ENCODE measurements around the gene OR8K5.

OR8K5 gene, protein sequence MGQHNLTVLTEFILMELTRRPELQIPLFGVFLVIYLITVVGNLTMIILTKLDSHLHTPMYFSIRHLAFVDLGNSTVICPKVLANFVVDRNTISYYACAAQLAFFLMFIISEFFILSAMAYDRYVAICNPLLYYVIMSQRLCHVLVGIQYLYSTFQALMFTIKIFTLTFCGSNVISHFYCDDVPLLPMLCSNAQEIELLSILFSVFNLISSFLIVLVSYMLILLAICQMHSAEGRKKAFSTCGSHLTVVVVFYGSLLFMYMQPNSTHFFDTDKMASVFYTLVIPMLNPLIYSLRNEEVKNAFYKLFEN

DNA sequence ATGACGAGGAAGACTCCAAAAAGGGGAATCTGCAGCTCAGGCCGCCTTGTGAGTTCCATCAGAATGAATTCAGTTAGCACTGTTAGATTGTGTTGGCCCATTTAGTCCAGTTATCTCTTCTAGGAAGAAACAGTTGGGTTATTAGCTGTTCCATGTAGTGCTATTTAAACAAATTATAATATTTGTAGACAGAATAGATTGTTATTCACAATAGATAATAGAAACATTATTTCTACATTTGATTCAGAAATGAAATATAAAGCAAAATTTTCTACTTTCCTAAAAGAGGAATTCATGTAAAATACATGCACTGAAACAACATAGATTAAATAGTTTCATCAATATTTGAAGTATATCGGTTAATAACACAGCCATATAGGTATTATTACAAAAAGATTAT, at the start of gene OR8K5:
Gene OR8K5, minus strand, starts transcription at position 101 of the 400 bp plus-strand sequence. Its CDS starts 0 bp downstream, at position 101.
- no peak within 1 kb of the TSS for H3K27ac Mint-ChIP-seq
- H3K36me3 Mint-ChIP-seq (ENCODE audit: low read depth) = no peaks in the 10 kb centered on the region
- H3K4me3 Mint-ChIP-seq = no peak within 1 kb of the TSS
- no peaks in the 10 kb centered on the region for H3K4me1 Mint-ChIP-seq
- DNase-seq = no peak
- no peak for TF ChIP-seq CTCF (IDR thresholded peaks at IDR 0.05)
- no peaks in the 10 kb centered on the region for H3K27me3 Mint-ChIP-seq (ENCODE audit: low read depth, poor library complexity)
- H3K9me3 Mint-ChIP-seq = peaks cover 10% of the 10 kb centered on the region

DNA sequence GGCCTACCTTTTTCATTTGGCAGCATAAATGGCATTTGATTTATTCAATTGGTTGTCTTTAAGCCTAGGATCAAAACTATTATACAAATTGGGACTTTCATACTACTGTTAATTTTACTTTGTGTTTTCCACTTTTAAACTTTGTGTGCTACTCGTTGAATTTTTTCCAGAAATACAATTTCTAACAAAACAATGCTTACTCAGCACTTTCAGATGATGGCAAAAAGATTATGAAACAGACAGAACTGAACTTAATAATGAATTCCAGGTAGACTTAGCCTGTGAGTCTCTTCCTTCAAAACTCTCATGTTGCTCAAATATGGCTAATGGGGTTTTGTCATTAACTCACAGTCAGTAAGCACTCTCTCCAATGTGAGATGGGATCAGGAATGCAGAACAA, 47.7 kb upstream of the OR8K5 start:
- H3K27me3 Mint-ChIP-seq (ENCODE audit: low read depth, poor library complexity) = no peaks in the 10 kb centered on the region
- TF ChIP-seq CTCF (IDR thresholded peaks at IDR 0.05) = no peak
- DNase-seq = no peak
- no peaks in the 10 kb centered on the region for H3K36me3 Mint-ChIP-seq (ENCODE audit: low read depth)
- no peak overlapping the region for H3K27ac Mint-ChIP-seq
- H3K9me3 Mint-ChIP-seq = peaks cover 7% of the 10 kb centered on the region
- no peak overlapping the region for H3K4me3 Mint-ChIP-seq
- no peaks in the 10 kb centered on the region for H3K4me1 Mint-ChIP-seq

- no peak for TF ChIP-seq CTCF (IDR thresholded peaks at IDR 0.05)
- Mint-ChIP-seq H3K9me3 (no peaks in the 10 kb centered on the region), H3K27me3 (ENCODE audit: low read depth, poor library complexity) (no peaks in the 10 kb centered on the region), H3K4me3 (no peak overlapping the region), H3K27ac (no peak overlapping the region), H3K36me3 (ENCODE audit: low read depth) (no peaks in the 10 kb centered on the region), H3K4me1 (no peaks in the 10 kb centered on the region)
- DNase-seq = no peak
These were observed 37.2 kb upstream of the OR8K5 start for GRCh38 chr11:56197367-56197766.

- H3K36me3 Mint-ChIP-seq (ENCODE audit: low read depth) = no peaks in the 10 kb centered on the region
- no peaks in the 10 kb centered on the region for H3K4me1 Mint-ChIP-seq
- no peak for TF ChIP-seq CTCF (IDR thresholded peaks at IDR 0.05)
- H3K4me3 Mint-ChIP-seq = no peak overlapping the region
- H3K9me3 Mint-ChIP-seq = peaks cover under 1% of the 10 kb centered on the region
- H3K27me3 Mint-ChIP-seq (ENCODE audit: low read depth, poor library complexity) = no peaks in the 10 kb centered on the region
- H3K27ac Mint-ChIP-seq = no peak overlapping the region
- DNase-seq = no peak
These were observed 36.6 kb upstream of the OR8K5 start for GRCh38 chr11:56196705-56197104.

GRCh38 chr11:56188602-56189001, 28.5 kb upstream of the OR8K5 start:
- H3K9me3 Mint-ChIP-seq = peaks cover 10% of the 10 kb centered on the region
- H3K4me1 Mint-ChIP-seq = no peaks in the 10 kb centered on the region
- no peaks in the 10 kb centered on the region for H3K27me3 Mint-ChIP-seq (ENCODE audit: low read depth, poor library complexity)
- no peak overlapping the region for H3K4me3 Mint-ChIP-seq
- no peak overlapping the region for H3K27ac Mint-ChIP-seq
- H3K36me3 Mint-ChIP-seq (ENCODE audit: low read depth) = no peaks in the 10 kb centered on the region
- DNase-seq = no peak
- TF ChIP-seq CTCF (IDR thresholded peaks at IDR 0.05) = no peak

- H3K27ac Mint-ChIP-seq = no peak overlapping the region
- no peaks in the 10 kb centered on the region for H3K27me3 Mint-ChIP-seq (ENCODE audit: low read depth, poor library complexity)
- peaks cover 13% of the 10 kb centered on the region for H3K9me3 Mint-ChIP-seq
- H3K4me3 Mint-ChIP-seq = no peak overlapping the region
- no peak for DNase-seq
- H3K36me3 Mint-ChIP-seq (ENCODE audit: low read depth) = no peaks in the 10 kb centered on the region
- no peaks in the 10 kb centered on the region for H3K4me1 Mint-ChIP-seq
- TF ChIP-seq CTCF (IDR thresholded peaks at IDR 0.05) = no peak
These were observed 23.3 kb upstream of the OR8K5 start for GRCh38 chr11:56183459-56183858.

All from nephron progenitor cell (in vitro differentiated cells).